Testis (tissue), 3 donors: Measurements from ENCODE around the gene KCNN3. TPM values are rescaled to one million over a fixed set of nuclear protein-coding genes. Genes with fewer than 3 reads are reported as not detected.
"Not testable (repeated sequence)": the region's sequence is repeated elsewhere in the genome, so short reads cannot be mapped to it uniquely, and the experiment has no call there.

Experiments
- DNase-seq: peaks from one replicate; pipeline ENCODE4 v3.0.0-alpha.2; 2019
- H3K27ac ChIP-seq, 2 donors: fragments of 200-600 bp; sonication (generic); one replicate each; pipeline ENCODE4 v1.5.1; 2019
- H3K27me3 ChIP-seq: fragments of 200-600 bp; sonication (generic); one replicate; pipeline ENCODE4 v1.5.1; 2019
- H3K36me3 ChIP-seq: fragments of 200-600 bp; sonication (generic); one replicate; pipeline ENCODE4 v1.5.1; 2017; ENCODE audit warnings: low read depth; ENCODE audit errors: missing control alignments
- H3K4me1 ChIP-seq: fragments of 200-600 bp; sonication (generic); one replicate; pipeline ENCODE4 v1.5.1; 2019
- H3K4me3 ChIP-seq, 2 donors: fragments of 200-600 bp; sonication (generic); one replicate each; pipeline ENCODE4 v1.5.1; 2017 to 2019
- H3K9me3 ChIP-seq: fragments of 200-600 bp; sonication (generic); one replicate; pipeline ENCODE4 v1.5.1; 2017
- CTCF ChIP-seq, 3 experiments: fragments of 450-650 bp in 2 of 3; fragments of 200-600 bp in 1 of 3; sonication (generic) in 1 of 3; IDR thresholded peaks; one replicate each; pipeline ENCODE4 v1.5.1; 2016 to 2019; ENCODE audit warnings: antibody characterized with exemption in 3 of 3, mild to moderate bottlenecking in 2 of 3, moderate library complexity in 1 of 3
- POLR2A ChIP-seq: fragments of 450-650 bp; IDR thresholded peaks from one replicate; pipeline ENCODE4 v1.6.1; 2017; ENCODE audit warnings: antibody characterized with exemption, mild to moderate bottlenecking, moderate library complexity
- WGBS, 2 donors: methylation state at CpG; one replicate each; pipeline ENCODE4 v1.1.5; 2018; 5-methylcytosine and 5-hydroxymethylcytosine counted together
- intact Hi-C: fragments of 100-400 bp; cut with DNase I; formaldehyde crosslinking; loops from one replicate; pipeline ENCODE4 v1.15.1; 2023; ENCODE audit warnings: low total_unique reads
- polyA plus RNA-seq: library from polyadenylated mRNA; stranded (reverse); fragments of 350-450 nt; fragmentation: Illumina TruSeq; extraction: RNeasy Lipid Tissue Mini Kit (QIAGEN cat#74804); gene quantifications from one replicate; pipeline ENCODE4 v1.2.3, GENCODE V29; 2014; ENCODE audit warnings: low read depth, low replicate concordance; ENCODE audit not compliant: insufficient read depth
- total RNA-seq, 2 donors: library from RNA; depleted of rRNA; stranded (reverse); fragments of >200 nt; gene quantifications; one replicate each; pipeline ENCODE4 v1.2.3, GENCODE V29; 2016

The KCNN3 gene
- total and polyA plus RNA-seq, 3 donors from 2014 or later = 0.24 to 0.78 (median 0.56) TPM

GRCh38 chr1:154672245-154672644 is 197.8 kb downstream of the KCNN3 start:
- H3K27ac ChIP-seq, H3K36me3 ChIP-seq, H3K4me1 ChIP-seq, DNase-seq, H3K4me3 ChIP-seq, intact Hi-C loops, H3K9me3 ChIP-seq, H3K27me3 ChIP-seq: not testable (repeated sequence)
- 65 to 94% methylated on average over 8 of the region's 8 CpGs for WGBS, 2 donors

- DNase-seq, H3K27ac ChIP-seq, H3K9me3 ChIP-seq, H3K36me3 ChIP-seq, H3K4me3 ChIP-seq, H3K4me1 ChIP-seq, intact Hi-C loops, H3K27me3 ChIP-seq: not testable (repeated sequence)
- 65 to 89% methylated on average over 9 of the region's 9 CpGs for WGBS, 2 donors
Observed at GRCh38 chr1:154671412-154671811, 198.7 kb downstream of the KCNN3 start.

- H3K4me3 ChIP-seq, intact Hi-C loops, H3K27ac ChIP-seq, DNase-seq, H3K27me3 ChIP-seq, H3K36me3 ChIP-seq, H3K4me1 ChIP-seq, H3K9me3 ChIP-seq: not testable (repeated sequence)
- 74 to 86% methylated on average over 8 to 27 of the region's 41 CpGs for WGBS, 2 donors
Observed at GRCh38 chr1:154670310-154671270, 199.5 kb downstream of the KCNN3 start.

GRCh38 chr1:154669464-154670282 is 200.4 kb downstream of the KCNN3 start:
- DNase-seq = peak; percentile 83
- Histone ChIP-seq H3K27ac (no peak overlapping the region), H3K9me3 (no peaks in the 10 kb centered on the region), H3K36me3 (no peaks in the 10 kb centered on the region), H3K27me3 (no peaks in the 10 kb centered on the region), H3K4me3 (no peak overlapping the region), H3K4me1 (no peaks in the 10 kb centered on the region)
- TF ChIP-seq POLR2A = no peak
- TF ChIP-seq CTCF (IDR thresholded peaks at IDR 0.05) = peak; percentile 50 to 67 (median 66)
- intact Hi-C loops = no loop called here
- WGBS, 2 donors = 59 to 65% methylated on average over 9 of the region's 9 CpGs

GRCh38 chr1:154666051-154666790 is 203.9 kb downstream of the KCNN3 start:
- intact Hi-C loops = no loop called here
- WGBS, 2 donors = 80 to 91% methylated on average over 7 of the region's 7 CpGs
- TF ChIP-seq POLR2A (no peak), CTCF (IDR thresholded peaks at IDR 0.05) (no peak)

More at GRCh38 chr1:154666051-154666790, 203.9 kb downstream of the KCNN3 start:
- no peak overlapping the region for H3K4me3 ChIP-seq
- H3K9me3 ChIP-seq = no peaks in the 10 kb centered on the region
- no peak overlapping the region for H3K27ac ChIP-seq
- no peaks in the 10 kb centered on the region for H3K4me1 ChIP-seq
- no peaks in the 10 kb centered on the region for H3K36me3 ChIP-seq
- H3K27me3 ChIP-seq = no peaks in the 10 kb centered on the region
- DNase-seq = no peak
